HepG2 (cell line): ENCODE measurements around the gene SART1. TPM values are rescaled to one million over a fixed set of nuclear protein-coding genes. Genes with fewer than 3 reads are reported as not detected.
A peak's percentile ranks its signal among the peaks of the same experiment; 100 is the strongest.

Source experiments
- ARNT2 ChIP-seq: sonication (generic); formaldehyde crosslinking; IDR thresholded peaks from 2 replicates; pipeline ENCODE4 v1.8.0; 2022; ENCODE audit warnings: mild to moderate bottlenecking, low read depth, missing genetic modification reagents, moderate library complexity
- CREM ChIP-seq, 2 experiments: sonication (generic) in 1 of 2; formaldehyde crosslinking in 1 of 2; IDR thresholded peaks; 2 replicates each; pipeline versions ENCODE4 v1.4.0 to v1.6.1; 2016 to 2020; ENCODE audit warnings: antibody characterized with exemption in 1 of 2, mild to moderate bottlenecking in 1 of 2, missing genetic modification reagents in 1 of 2
- FLYWCH1 ChIP-seq: sonication (generic); formaldehyde crosslinking; IDR thresholded peaks from 2 replicates; pipeline ENCODE4 v1.8.1; 2023; ENCODE audit warnings: mild to moderate bottlenecking, missing genetic modification reagents
- HOXA5 ChIP-seq: sonication (generic); formaldehyde crosslinking; IDR thresholded peaks from 2 replicates; pipeline ENCODE4 v1.4.0; 2020; ENCODE audit warnings: missing genetic modification reagents
- JUNB ChIP-seq: sonication (generic); formaldehyde crosslinking; IDR thresholded peaks from 2 replicates; pipeline ENCODE4 v1.8.0; 2022; ENCODE audit warnings: missing genetic modification reagents, mild to moderate bottlenecking, borderline replicate concordance
- MBD4 ChIP-seq: IDR thresholded peaks from 2 replicates; pipeline ENCODE4 v1.6.1; 2012; ENCODE audit warnings: low read length, inconsistent platforms, borderline replicate concordance
- ZNF160 ChIP-seq: sonication (generic); formaldehyde crosslinking; IDR thresholded peaks from 2 replicates; pipeline ENCODE4 v1.8.0; 2022; ENCODE audit warnings: mild to moderate bottlenecking, inconsistent platforms, missing genetic modification reagents
- ZNF432 ChIP-seq: sonication (generic); formaldehyde crosslinking; IDR thresholded peaks from 2 replicates; pipeline ENCODE4 v1.5.0; 2020; ENCODE audit warnings: missing genetic modification reagents, mild to moderate bottlenecking, borderline replicate concordance
- polyA plus RNA-seq, 8 experiments: library from polyadenylated mRNA; depleted of rRNA in 3 of 8; stranded (reverse) in 7 of 8; unstranded in 1 of 8; fragments of >200 nt; fragmentation: Illumina TruSeq in 4 of 8; extraction: Trizol in 4 of 8; gene quantifications; 2 replicates each; pipeline versions ENCODE4 v1.2.1 to v1.2.3, GENCODE V29; 2011 to 2016; ENCODE audit warnings: low read depth in 4 of 8, missing spikeins in 1 of 8, mixed read lengths in 1 of 8; ENCODE audit not compliant: insufficient read depth in 1 of 8
- total RNA-seq, 5 experiments: library from RNA; depleted of rRNA; stranded (reverse); fragments of >200 nt; fragmentation: Illumina TruSeq; extraction: Trizol; gene quantifications; 2 replicates each; pipeline ENCODE4 v1.2.3, GENCODE V29; 2016; ENCODE audit warnings: low read depth in 1 of 5
- TF ChIP-seq, protein P1 (sequence below): sonication (generic); formaldehyde crosslinking; conservative IDR thresholded peaks from 2 replicates; pipeline ENCODE4 v1.8.1; 2023; ENCODE audit warnings: missing genetic modification reagents
- TF ChIP-seq, protein P2 (sequence below): IDR thresholded peaks from 2 replicates; pipeline ENCODE4 v1.6.1; 2012; ENCODE audit warnings: low read depth, low read length, improper control_type of control experiment
- TF ChIP-seq, protein P3 (sequence below): sonication (generic); formaldehyde crosslinking; IDR thresholded peaks from 2 replicates; pipeline ENCODE4 v1.9.0; 2021; ENCODE audit warnings: missing genetic modification reagents, mild to moderate bottlenecking, borderline replicate concordance
- TF ChIP-seq, protein P4 (sequence below): sonication (generic); formaldehyde crosslinking; IDR thresholded peaks from 2 replicates; pipeline ENCODE4 v1.4.0; 2020; ENCODE audit warnings: missing genetic modification reagents
- TF ChIP-seq, protein P5 (sequence below): sonication (generic); formaldehyde crosslinking; IDR thresholded peaks from 2 replicates; pipeline ENCODE4 v1.4.0; 2020; ENCODE audit warnings: low read depth, mild to moderate bottlenecking, missing genetic modification reagents
- TF ChIP-seq, protein P6 (sequence below): sonication (generic); formaldehyde crosslinking; IDR thresholded peaks from 2 replicates; pipeline ENCODE4 v1.4.0; 2020; ENCODE audit warnings: mild to moderate bottlenecking, missing genetic modification reagents
- TF ChIP-seq, protein P7 (sequence below): sonication (generic); formaldehyde crosslinking; IDR thresholded peaks from 2 replicates; pipeline ENCODE4 v1.4.0; 2020; ENCODE audit warnings: missing genetic modification reagents, mild to moderate bottlenecking, borderline replicate concordance

The SART1 gene
- total and polyA plus RNA-seq, 2 of the 13 experiments (the other 11 are each of a cell fraction or from before 2014, with no cell fraction given) = 11.3 to 22.5 TPM

DNA sequence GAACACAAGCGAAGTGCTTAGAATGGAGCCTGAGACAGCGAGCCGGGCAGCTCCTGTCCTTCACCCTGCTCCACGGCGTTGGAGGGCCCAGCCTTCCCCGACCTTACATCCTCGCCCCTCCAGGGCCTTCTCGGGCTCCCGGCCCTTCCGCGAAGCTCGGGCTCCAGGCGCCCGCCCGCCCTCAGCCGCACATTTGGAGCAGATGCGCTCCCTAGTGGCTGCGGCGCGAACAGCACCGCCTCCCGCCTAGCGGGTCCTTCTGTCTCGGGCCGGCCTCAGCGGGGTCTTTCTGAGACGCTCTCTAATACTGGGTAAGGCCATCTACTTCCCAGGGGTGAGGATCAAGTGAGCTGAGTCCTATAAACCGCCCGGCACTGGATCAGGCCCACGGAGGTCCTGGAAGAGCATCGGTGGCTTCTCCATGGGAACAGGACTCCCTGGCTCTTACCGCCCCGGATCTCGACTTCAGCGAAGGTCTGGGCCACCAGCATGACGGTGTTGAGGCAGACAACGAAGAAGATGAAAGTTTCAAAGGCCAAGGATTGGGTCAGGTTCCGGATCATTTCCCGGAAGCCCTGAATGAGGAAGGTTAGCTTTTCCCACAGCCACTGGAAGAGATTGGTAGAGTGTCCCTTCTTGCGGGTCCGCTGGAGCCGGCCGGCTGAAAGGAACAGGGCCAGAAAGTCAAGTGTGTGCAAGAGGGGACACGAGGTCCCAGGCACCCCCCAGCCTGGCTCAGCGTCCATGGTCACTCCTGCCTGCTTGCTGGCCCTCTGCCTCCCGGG lies 61.1 kb downstream of the SART1 start (continued):
- TF ChIP-seq, protein P1, sequence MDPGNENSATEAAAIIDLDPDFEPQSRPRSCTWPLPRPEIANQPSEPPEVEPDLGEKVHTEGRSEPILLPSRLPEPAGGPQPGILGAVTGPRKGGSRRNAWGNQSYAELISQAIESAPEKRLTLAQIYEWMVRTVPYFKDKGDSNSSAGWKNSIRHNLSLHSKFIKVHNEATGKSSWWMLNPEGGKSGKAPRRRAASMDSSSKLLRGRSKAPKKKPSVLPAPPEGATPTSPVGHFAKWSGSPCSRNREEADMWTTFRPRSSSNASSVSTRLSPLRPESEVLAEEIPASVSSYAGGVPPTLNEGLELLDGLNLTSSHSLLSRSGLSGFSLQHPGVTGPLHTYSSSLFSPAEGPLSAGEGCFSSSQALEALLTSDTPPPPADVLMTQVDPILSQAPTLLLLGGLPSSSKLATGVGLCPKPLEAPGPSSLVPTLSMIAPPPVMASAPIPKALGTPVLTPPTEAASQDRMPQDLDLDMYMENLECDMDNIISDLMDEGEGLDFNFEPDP (CRISPR knock-in tag) = no peak
- no peak for TF ChIP-seq JUNB (CRISPR knock-in tag)
- TF ChIP-seq HOXA5 (CRISPR knock-in tag) = peak; percentile 37; the same call in 1 of the 2 replicates
- no peak for TF ChIP-seq ZNF432 (CRISPR knock-in tag)
- no peak for TF ChIP-seq CREM (IDR thresholded peaks at IDR 0.05)
- TF ChIP-seq CREM (CRISPR knock-in tag; IDR thresholded peaks at IDR 0.05) = no peak
- TF ChIP-seq, protein P2, sequence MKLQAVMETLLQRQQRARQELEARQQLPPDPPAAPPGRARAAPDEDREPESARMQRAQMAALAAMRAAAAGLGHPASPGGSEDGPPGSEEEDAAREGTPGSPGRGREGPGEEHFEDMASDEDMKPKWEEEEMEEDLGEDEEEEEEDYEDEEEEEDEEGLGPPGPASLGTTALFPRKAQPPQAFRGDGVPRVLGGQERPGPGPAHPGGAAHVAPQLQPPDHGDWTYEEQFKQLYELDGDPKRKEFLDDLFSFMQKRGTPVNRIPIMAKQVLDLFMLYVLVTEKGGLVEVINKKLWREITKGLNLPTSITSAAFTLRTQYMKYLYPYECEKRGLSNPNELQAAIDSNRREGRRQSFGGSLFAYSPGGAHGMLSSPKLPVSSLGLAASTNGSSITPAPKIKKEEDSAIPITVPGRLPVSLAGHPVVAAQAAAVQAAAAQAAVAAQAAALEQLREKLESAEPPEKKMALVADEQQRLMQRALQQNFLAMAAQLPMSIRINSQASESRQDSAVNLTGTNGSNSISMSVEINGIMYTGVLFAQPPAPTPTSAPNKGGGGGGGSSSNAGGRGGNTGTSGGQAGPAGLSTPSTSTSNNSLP = no peak
- TF ChIP-seq, protein P3, sequence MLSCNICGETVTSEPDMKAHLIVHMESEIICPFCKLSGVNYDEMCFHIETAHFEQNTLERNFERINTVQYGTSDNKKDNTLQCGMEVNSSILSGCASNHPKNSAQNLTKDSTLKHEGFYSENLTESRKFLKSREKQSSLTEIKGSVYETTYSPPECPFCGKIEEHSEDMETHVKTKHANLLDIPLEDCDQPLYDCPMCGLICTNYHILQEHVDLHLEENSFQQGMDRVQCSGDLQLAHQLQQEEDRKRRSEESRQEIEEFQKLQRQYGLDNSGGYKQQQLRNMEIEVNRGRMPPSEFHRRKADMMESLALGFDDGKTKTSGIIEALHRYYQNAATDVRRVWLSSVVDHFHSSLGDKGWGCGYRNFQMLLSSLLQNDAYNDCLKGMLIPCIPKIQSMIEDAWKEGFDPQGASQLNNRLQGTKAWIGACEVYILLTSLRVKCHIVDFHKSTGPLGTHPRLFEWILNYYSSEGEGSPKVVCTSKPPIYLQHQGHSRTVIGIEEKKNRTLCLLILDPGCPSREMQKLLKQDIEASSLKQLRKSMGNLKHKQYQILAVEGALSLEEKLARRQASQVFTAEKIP (CRISPR knock-in tag) = no peak
- TF ChIP-seq MBD4 = no peak
- TF ChIP-seq ZNF160 (CRISPR knock-in tag) = no peak
- TF ChIP-seq, protein P4, sequence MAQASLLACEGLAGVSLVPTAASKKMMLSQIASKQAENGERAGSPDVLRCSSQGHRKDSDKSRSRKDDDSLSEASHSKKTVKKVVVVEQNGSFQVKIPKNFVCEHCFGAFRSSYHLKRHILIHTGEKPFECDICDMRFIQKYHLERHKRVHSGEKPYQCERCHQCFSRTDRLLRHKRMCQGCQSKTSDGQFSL = no peak
- no peak for TF ChIP-seq ARNT2 (CRISPR knock-in tag)
- TF ChIP-seq, protein P5, sequence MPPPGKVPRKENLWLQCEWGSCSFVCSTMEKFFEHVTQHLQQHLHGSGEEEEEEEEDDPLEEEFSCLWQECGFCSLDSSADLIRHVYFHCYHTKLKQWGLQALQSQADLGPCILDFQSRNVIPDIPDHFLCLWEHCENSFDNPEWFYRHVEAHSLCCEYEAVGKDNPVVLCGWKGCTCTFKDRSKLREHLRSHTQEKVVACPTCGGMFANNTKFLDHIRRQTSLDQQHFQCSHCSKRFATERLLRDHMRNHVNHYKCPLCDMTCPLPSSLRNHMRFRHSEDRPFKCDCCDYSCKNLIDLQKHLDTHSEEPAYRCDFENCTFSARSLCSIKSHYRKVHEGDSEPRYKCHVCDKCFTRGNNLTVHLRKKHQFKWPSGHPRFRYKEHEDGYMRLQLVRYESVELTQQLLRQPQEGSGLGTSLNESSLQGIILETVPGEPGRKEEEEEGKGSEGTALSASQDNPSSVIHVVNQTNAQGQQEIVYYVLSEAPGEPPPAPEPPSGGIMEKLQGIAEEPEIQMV = no peak
- TF ChIP-seq, protein P6, sequence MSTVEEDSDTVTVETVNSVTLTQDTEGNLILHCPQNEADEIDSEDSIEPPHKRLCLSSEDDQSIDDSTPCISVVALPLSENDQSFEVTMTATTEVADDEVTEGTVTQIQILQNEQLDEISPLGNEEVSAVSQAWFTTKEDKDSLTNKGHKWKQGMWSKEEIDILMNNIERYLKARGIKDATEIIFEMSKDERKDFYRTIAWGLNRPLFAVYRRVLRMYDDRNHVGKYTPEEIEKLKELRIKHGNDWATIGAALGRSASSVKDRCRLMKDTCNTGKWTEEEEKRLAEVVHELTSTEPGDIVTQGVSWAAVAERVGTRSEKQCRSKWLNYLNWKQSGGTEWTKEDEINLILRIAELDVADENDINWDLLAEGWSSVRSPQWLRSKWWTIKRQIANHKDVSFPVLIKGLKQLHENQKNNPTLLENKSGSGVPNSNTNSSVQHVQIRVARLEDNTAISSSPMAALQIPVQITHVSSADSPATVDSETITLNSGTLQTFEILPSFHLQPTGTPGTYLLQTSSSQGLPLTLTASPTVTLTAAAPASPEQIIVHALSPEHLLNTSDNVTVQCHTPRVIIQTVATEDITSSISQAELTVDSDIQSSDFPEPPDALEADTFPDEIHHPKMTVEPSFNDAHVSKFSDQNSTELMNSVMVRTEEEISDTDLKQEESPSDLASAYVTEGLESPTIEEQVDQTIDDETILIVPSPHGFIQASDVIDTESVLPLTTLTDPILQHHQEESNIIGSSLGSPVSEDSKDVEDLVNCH = no peak
- TF ChIP-seq, protein P7, sequence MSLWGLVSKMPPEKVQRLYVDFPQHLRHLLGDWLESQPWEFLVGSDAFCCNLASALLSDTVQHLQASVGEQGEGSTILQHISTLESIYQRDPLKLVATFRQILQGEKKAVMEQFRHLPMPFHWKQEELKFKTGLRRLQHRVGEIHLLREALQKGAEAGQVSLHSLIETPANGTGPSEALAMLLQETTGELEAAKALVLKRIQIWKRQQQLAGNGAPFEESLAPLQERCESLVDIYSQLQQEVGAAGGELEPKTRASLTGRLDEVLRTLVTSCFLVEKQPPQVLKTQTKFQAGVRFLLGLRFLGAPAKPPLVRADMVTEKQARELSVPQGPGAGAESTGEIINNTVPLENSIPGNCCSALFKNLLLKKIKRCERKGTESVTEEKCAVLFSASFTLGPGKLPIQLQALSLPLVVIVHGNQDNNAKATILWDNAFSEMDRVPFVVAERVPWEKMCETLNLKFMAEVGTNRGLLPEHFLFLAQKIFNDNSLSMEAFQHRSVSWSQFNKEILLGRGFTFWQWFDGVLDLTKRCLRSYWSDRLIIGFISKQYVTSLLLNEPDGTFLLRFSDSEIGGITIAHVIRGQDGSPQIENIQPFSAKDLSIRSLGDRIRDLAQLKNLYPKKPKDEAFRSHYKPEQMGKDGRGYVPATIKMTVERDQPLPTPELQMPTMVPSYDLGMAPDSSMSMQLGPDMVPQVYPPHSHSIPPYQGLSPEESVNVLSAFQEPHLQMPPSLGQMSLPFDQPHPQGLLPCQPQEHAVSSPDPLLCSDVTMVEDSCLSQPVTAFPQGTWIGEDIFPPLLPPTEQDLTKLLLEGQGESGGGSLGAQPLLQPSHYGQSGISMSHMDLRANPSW (CRISPR knock-in tag) = no peak
- TF ChIP-seq FLYWCH1 (CRISPR knock-in tag) = no peak
